Measurements from ENCODE around the gene PCNX2. TPM values are rescaled to one million over a fixed set of nuclear protein-coding genes. Genes with fewer than 3 reads are reported as not detected.

Gene PCNX2
- total RNA-seq, 2 experiments from 2014 or later: 46.4 to 49.4 TPM

DNA sequence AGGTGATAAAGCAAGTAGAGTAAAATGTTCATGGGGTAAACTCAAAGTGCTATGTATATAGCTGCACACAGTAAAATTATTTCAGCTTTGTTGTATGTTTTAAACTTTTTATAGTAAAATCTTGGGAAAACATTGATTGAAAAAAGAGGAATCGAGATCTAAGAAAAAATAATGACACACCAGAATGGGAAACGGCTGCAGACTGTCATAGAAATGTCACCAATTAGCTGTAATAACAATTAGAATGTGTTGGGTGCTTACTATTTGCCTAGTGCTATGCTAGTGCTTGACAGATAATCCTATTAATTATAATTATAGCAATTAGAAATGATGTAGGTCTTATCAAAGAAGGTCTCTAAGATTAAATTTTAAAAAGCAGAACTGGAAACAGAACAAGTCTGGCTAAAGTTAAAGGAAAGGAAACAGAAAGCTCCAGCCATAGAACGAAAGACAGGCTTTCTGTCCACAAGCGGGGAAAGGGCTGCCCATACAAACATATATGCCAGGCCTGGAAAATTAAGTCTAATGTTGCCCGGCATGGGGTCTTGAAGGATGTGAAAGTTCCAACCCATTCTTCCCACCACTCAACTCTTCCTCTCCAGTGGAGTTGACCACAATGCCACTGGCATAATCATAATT, 5.0 kb downstream of the PCNX2 start:
- no peak for TF ChIP-seq CTCF (IDR thresholded peaks at IDR 0.05)
- Mint-ChIP-seq H3K4me1 (ENCODE audit: low read depth) (peaks cover 31% of the 10 kb centered on the region), H3K27ac (no peak overlapping the region), H3K36me3 (ENCODE audit: low read depth) (peaks cover 22% of the 10 kb centered on the region), H3K4me3 (no peak overlapping the region), H3K27me3 (no peaks in the 10 kb centered on the region), H3K9me3 (no peaks in the 10 kb centered on the region)
- H3K4me3 ChIP-seq (ENCODE audit: low read length): no peak overlapping the region
- POLR2A ChIA-PET: no interaction called here
- CTCF ChIA-PET: no interaction called here
- H3K27me3 ChIP-seq (ENCODE audit: control insufficient read depth in 1 of 2, insufficient read depth in 2 of 2, low read length in 2 of 2): no peaks in the 10 kb centered on the region
- peaks cover 8% of the 10 kb centered on the region for H3K36me3 ChIP-seq (ENCODE audit: insufficient read depth, low read length)
- H3K27ac ChIP-seq (ENCODE audit: low read depth in 1 of 2, low read length in 2 of 2): no peak overlapping the region
- ATAC-seq (ENCODE audit: poor library complexity) (no peak), DNase-seq (no peak)
- H3K9me3 ChIP-seq (ENCODE audit: control insufficient read depth in 1 of 2, insufficient read depth in 1 of 2, low read length in 2 of 2): no peaks in the 10 kb centered on the region
- peaks cover 5% of the 10 kb centered on the region for H3K4me1 ChIP-seq (ENCODE audit: insufficient read depth, low read length)
- intact Hi-C loops (cut with DNase I, micrococcal nuclease): no loop called here

DNA sequence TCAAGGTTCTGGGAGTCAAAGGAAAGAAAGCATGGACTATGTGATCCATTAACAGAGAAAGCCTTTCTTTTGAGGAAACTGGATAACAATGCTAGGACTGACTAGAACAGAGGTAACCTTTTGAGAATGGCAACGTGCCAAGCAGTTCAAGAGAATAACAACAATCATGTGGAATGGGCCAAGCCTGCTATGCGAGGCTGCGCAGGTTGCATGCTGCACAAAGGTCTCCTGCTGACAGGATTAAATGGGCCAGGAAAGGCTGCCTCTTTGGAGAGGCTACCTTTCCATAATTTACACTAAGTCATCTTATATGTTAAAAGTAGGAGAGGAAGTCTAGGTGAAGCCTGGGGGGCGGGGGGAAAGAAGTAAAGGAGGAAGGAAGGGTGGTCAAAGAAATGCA, 5.8 kb downstream of the PCNX2 start:
- Histone ChIP-seq H3K27me3 (ENCODE audit: control insufficient read depth in 1 of 2, insufficient read depth in 2 of 2, low read length in 2 of 2) (no peaks in the 10 kb centered on the region), H3K4me3 (ENCODE audit: low read length) (no peak overlapping the region), H3K4me1 (ENCODE audit: insufficient read depth, low read length) (peaks cover 2% of the 10 kb centered on the region), H3K36me3 (ENCODE audit: insufficient read depth, low read length) (peaks cover 8% of the 10 kb centered on the region), H3K27ac (ENCODE audit: low read depth in 1 of 2, low read length in 2 of 2) (no peak overlapping the region), H3K9me3 (ENCODE audit: control insufficient read depth in 1 of 2, insufficient read depth in 1 of 2, low read length in 2 of 2) (no peaks in the 10 kb centered on the region)
- ChIA-PET POLR2A (no interaction called here), CTCF (no interaction called here)
- no peak for DNase-seq
- Mint-ChIP-seq H3K36me3 (ENCODE audit: low read depth) (peaks cover 22% of the 10 kb centered on the region), H3K27me3 (no peaks in the 10 kb centered on the region), H3K4me3 (no peak overlapping the region), H3K4me1 (ENCODE audit: low read depth) (peaks cover 26% of the 10 kb centered on the region), H3K27ac (no peak overlapping the region), H3K9me3 (no peaks in the 10 kb centered on the region)
- TF ChIP-seq CTCF (IDR thresholded peaks at IDR 0.05): no peak
- no peak for ATAC-seq (ENCODE audit: poor library complexity)
- intact Hi-C loops (cut with DNase I, micrococcal nuclease): loop anchor here in 1 of 2 experiments (10.0 kb wide), 1 partner anchor 345 kb away; no protein-coding TSS in a partner anchor

DNA sequence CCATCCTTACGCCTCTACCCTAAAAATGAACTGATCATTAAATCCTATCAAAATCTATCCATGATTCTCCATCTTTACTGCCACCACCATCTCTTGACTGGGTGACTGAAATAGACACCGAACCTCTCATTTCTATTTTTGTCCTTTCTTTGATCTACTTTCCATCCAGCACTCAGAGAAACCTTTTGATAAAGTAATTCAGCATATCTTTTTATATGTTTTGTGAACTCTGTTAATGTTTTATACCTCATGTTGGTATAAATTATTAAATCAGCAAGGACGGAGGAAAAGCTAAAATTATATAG, 13.0 kb downstream of the PCNX2 start:
- H3K27me3 ChIP-seq (ENCODE audit: control insufficient read depth in 1 of 2, insufficient read depth in 2 of 2, low read length in 2 of 2): no peaks in the 10 kb centered on the region
- Mint-ChIP-seq H3K4me3 (peak overlapping the region; percentile 43), H3K9me3 (no peaks in the 10 kb centered on the region), H3K27me3 (no peaks in the 10 kb centered on the region), H3K4me1 (ENCODE audit: low read depth) (peaks cover 52% of the 10 kb centered on the region), H3K27ac (peak overlapping the region; percentile 75), H3K36me3 (ENCODE audit: low read depth) (peaks cover 8% of the 10 kb centered on the region)
- no peak for TF ChIP-seq CTCF (IDR thresholded peaks at IDR 0.05)
- H3K4me1 ChIP-seq (ENCODE audit: insufficient read depth, low read length): peaks cover 22% of the 10 kb centered on the region
- H3K9me3 ChIP-seq (ENCODE audit: control insufficient read depth in 1 of 2, insufficient read depth in 1 of 2, low read length in 2 of 2): no peaks in the 10 kb centered on the region
- ChIA-PET CTCF (interaction anchor here (1.8 kb wide), 1 partner anchor 13 kb away, joined by 5 read pairs; the partner anchor contains the start of gene PCNX2), POLR2A (interaction anchor here (1.1 kb wide), 1 partner anchor 12 kb away, joined by 4 read pairs; no protein-coding TSS in a partner anchor)
- peaks cover 2% of the 10 kb centered on the region for H3K36me3 ChIP-seq (ENCODE audit: insufficient read depth, low read length)
- no peak for DNase-seq
- intact Hi-C loops (cut with DNase I, micrococcal nuclease): loop anchor here in 1 of 2 experiments (10.0 kb wide), 1 partner anchor 338 kb away; no protein-coding TSS in a partner anchor
- peak; percentile 17 for ATAC-seq (ENCODE audit: poor library complexity)
- no peak overlapping the region for H3K4me3 ChIP-seq (ENCODE audit: low read length)
- H3K27ac ChIP-seq (ENCODE audit: low read depth in 1 of 2, low read length in 2 of 2): no peak overlapping the region
